Hematopoietic multipotent progenitor cell treated with erythropoietin and hydrocortisone succinate and interleukin-3 and kit ligand, for 15 days (in vitro differentiated cells): ENCODE data around the gene CRISP1.
A peak's percentile ranks its signal among the peaks of the same experiment; 100 is the strongest.
"Not testable (repeated sequence)": the region's sequence is repeated elsewhere in the genome, so short reads cannot be mapped to it uniquely, and the experiment has no call there.

Experiments used
- DNase-seq: peaks from one replicate; pipeline ENCODE4 v3.0.0-alpha.2; 2015; ENCODE audit warnings: low spot score

The CRISP1 gene

GRCh38 chr6:49866485-49866943 is at the start of gene CRISP1:
Gene CRISP1 (minus strand): TSS chr6:49866535. CDS start chr6:49857400, 9,135 bp downstream.
- no peak for DNase-seq

- DNase-seq, result no peak
These were observed 48.7 kb upstream of the CRISP1 start for GRCh38 chr6:49915035-49915434.

- DNase-seq, result no peak
These were observed 47.5 kb upstream of the CRISP1 start for GRCh38 chr6:49913636-49914375.

- DNase-seq, result no peak
These were observed 45.9 kb upstream of the CRISP1 start for GRCh38 chr6:49912196-49912595.

GRCh38 chr6:49911252-49911651 is 44.9 kb upstream of the CRISP1 start:
- no peak for DNase-seq

GRCh38 chr6:49909563-49909962 is 43.2 kb upstream of the CRISP1 start:
- DNase-seq, result no peak

- DNase-seq, result no peak
These were observed 40.2 kb upstream of the CRISP1 start for GRCh38 chr6:49906526-49906925.

GRCh38 chr6:49905296-49905695 is 39.0 kb upstream of the CRISP1 start:
- DNase-seq, result no peak

- DNase-seq, result no peak
These were observed 36.5 kb upstream of the CRISP1 start for GRCh38 chr6:49902856-49903255.

GRCh38 chr6:49898904-49899566 is 32.7 kb upstream of the CRISP1 start:
- no peak for DNase-seq

- DNase-seq, result not testable (repeated sequence)
These were observed 29.2 kb upstream of the CRISP1 start for GRCh38 chr6:49895553-49895952.

GRCh38 chr6:49892280-49892679 is 25.9 kb upstream of the CRISP1 start:
- DNase-seq, result no peak

GRCh38 chr6:49890988-49891387 is 24.7 kb upstream of the CRISP1 start:
- no peak for DNase-seq

GRCh38 chr6:49888742-49889431 is 22.6 kb upstream of the CRISP1 start:
- DNase-seq, result no peak

GRCh38 chr6:49868951-49869529 is 2.7 kb upstream of the CRISP1 start:
- no peak for DNase-seq

GRCh38 chr6:49856282-49856681 is 10.1 kb downstream of the CRISP1 start:
- DNase-seq, result no peak

GRCh38 chr6:49855221-49855620 is 11.1 kb downstream of the CRISP1 start:
- no peak for DNase-seq

GRCh38 chr6:49852975-49853374 is 13.4 kb downstream of the CRISP1 start:
- no peak for DNase-seq

GRCh38 chr6:49849213-49849907 is 17.0 kb downstream of the CRISP1 start:
- peak; percentile 92 for DNase-seq

- DNase-seq, result no peak
These were observed 18.7 kb downstream of the CRISP1 start for GRCh38 chr6:49847673-49848072.

GRCh38 chr6:49847014-49847413 is 19.3 kb downstream of the CRISP1 start:
- DNase-seq, result no peak

- DNase-seq, result peak; percentile 52
These were observed 24.9 kb downstream of the CRISP1 start for GRCh38 chr6:49841424-49841823.
